GM18909 (cell line): ENCODE results near the gene DDX3X.
"Not testable (repeated sequence)": the region's sequence is repeated elsewhere in the genome, so short reads cannot be mapped to it uniquely, and the experiment has no call there.

Experiments used
- ATAC-seq: cut with Tn5 transposase; IDR thresholded peaks from one replicate; pipeline ENCODE4 v1.9.1; 2021; ENCODE audit warnings: mild to moderate bottlenecking; ENCODE audit not compliant: unreplicated experiment, poor library complexity

The DDX3X gene

DNA sequence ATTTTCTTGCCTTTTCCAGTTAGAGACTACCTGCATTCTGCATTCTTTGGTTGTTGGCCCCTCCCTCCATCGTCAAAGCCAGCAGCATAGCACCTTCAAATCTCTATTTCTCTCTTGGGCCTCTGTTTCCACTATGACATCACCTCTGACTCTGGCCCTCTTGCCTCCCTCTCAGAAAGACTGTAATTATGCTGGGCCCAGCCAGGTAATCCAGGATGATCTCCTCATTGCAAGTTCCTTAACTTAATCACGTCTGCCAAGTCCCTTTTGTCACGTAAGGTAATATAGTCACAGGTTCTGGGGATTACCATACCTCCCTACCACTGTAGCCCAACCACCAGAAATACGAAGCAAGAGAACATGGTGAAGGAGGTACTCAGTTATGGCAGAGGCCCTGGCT, 73.9 kb downstream of the DDX3X start:
- no peak for ATAC-seq

DNA sequence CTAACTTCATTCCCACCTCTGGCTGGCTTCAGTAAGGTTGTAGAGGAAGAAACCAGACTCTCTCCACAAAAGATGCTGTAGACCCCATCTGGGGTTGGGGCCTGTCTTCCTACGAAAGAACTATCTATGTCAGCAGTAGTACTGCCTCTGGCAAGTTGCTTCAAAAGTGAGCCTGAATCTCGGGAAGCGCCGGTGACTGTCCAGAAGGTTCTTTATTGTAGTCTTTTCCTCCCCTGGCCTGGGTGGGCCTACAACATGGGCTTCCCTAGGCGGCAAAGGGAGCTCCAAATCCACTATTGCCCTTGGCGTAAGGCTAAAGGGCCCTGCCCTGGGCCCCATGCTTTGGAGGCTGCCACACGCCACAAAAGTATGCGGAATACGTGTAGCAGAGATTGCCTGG, 74.6 kb downstream of the DDX3X start:
- no peak for ATAC-seq

DNA sequence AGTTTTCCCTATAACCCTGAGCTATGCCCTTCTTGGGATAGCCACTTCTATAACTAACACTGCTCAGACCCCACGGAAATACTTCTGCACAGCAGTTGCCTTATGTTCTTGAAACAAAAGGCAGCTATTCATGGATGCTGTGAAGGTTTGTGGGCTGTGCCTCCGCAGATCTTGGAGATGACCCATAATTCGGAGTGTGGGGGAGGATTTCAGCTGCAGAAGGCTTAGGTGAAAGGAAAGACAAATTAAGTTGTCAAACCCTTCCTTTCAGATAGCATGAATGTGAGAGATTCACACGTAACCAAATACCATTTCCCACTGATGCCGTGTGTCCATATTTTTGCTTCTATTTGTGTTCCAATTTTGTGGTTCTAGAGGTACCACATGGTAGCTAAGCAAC, 75.0 kb downstream of the DDX3X start:
- ATAC-seq, result no peak

DNA sequence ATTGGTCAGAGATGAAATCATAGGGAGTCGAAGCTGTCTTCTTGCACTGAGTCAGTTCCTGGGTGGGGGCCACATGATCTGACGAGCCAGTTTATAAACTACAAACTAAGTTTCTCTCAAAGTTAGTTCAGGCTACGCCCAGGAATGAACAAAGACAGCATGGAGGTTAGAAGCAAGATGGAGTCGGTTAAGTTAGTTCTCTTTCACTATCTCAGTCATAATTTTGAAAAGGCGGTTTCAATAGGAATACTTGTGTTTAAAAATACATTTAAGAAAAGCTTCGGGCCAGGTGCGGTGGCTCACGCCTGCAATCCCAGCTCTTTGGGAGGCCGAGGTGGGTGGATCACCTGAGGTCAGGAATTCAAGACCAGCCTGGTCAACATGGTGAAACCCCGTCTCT, 77.3 kb downstream of the DDX3X start:
- ATAC-seq, result not testable (repeated sequence)

DNA sequence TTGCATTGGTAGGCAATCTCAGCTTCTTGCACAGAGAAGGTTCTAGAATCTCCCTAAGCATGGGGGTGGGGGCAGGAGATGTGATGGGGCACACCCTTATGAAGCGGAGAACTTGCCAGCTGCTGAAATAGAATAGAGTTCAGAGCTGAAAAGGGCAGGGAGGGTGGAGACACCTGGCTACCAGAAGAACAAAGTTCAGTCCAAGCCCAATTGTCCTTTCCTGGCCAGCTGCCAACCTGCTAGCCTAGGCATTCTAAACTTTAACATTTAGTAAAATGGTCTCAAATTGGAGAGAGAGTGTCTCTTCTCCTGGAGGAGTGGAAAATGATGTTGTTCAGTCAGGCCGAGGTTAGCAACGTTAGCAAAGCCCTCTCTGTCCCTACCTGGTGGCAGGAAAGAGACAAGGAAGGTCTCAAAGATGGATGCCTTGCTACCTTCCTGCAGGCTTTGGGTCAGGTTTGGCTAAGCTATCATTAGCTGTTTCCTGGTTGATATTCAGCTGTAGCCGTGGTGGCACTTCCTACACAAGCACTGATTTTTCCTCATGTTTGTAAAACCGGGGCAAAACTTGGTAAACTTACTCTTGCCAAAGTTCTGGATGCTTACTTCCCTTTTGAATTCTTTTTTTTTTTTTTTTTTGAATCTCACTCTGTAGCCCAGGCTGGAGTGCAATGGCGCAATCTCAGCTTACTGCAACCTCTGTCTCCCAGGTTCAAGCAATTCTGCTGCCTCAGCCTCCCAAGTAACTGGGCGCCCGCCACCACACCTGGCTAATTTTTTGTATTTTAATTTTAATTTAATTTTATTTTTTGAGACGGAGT, 78.5 kb downstream of the DDX3X start:
- no peak for ATAC-seq
